ENCODE results near the gene FAIM2. TPM values are rescaled to one million over a fixed set of nuclear protein-coding genes. Genes with fewer than 3 reads are reported as not detected.

FAIM2 gene
- polyA plus RNA-seq, 1 donor from 2014 or later = 5.3 TPM

GRCh38 chr12:49939307-49939706, 35.6 kb upstream of the FAIM2 start:
- H3K9me2 ChIP-seq (ENCODE audit: insufficient read depth, low read length) = no peaks in the 10 kb centered on the region
- no peak overlapping the region for H3K27ac ChIP-seq (ENCODE audit: low read length)
- H3K9ac ChIP-seq (ENCODE audit: low read length) = no peak overlapping the region
- no peaks in the 10 kb centered on the region for H3K27me3 ChIP-seq (ENCODE audit: insufficient read depth, low read depth, low read length)
- no peaks in the 10 kb centered on the region for H3K36me3 ChIP-seq (ENCODE audit: insufficient read depth, low read length)
- no peaks in the 10 kb centered on the region for H3K9me3 ChIP-seq (ENCODE audit: low read length)
- no peak overlapping the region for H3K4me3 ChIP-seq (ENCODE audit: low read length)
- TF ChIP-seq TAF1 (IDR thresholded peaks at IDR 0.05; ENCODE audit: low read depth) (no peak), MXI1 (conservative IDR thresholded peaks at IDR 0.05; ENCODE audit: poor library complexity, severe bottlenecking) (no peak), POLR2AphosphoS5 (IDR thresholded peaks at IDR 0.05) (no peak), SMC3 (conservative IDR thresholded peaks at IDR 0.05; ENCODE audit: poor library complexity) (no peak)
- TF ChIP-seq, protein P1, sequence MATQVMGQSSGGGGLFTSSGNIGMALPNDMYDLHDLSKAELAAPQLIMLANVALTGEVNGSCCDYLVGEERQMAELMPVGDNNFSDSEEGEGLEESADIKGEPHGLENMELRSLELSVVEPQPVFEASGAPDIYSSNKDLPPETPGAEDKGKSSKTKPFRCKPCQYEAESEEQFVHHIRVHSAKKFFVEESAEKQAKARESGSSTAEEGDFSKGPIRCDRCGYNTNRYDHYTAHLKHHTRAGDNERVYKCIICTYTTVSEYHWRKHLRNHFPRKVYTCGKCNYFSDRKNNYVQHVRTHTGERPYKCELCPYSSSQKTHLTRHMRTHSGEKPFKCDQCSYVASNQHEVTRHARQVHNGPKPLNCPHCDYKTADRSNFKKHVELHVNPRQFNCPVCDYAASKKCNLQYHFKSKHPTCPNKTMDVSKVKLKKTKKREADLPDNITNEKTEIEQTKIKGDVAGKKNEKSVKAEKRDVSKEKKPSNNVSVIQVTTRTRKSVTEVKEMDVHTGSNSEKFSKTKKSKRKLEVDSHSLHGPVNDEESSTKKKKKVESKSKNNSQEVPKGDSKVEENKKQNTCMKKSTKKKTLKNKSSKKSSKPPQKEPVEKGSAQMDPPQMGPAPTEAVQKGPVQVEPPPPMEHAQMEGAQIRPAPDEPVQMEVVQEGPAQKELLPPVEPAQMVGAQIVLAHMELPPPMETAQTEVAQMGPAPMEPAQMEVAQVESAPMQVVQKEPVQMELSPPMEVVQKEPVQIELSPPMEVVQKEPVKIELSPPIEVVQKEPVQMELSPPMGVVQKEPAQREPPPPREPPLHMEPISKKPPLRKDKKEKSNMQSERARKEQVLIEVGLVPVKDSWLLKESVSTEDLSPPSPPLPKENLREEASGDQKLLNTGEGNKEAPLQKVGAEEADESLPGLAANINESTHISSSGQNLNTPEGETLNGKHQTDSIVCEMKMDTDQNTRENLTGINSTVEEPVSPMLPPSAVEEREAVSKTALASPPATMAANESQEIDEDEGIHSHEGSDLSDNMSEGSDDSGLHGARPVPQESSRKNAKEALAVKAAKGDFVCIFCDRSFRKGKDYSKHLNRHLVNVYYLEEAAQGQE (IDR thresholded peaks at IDR 0.05; ENCODE audit: borderline replicate concordance) = no peak
- H3K79me2 ChIP-seq (replicated peaks; ENCODE audit: insufficient read depth, low read length) = no peaks in the 10 kb centered on the region
- H2AFZ ChIP-seq (ENCODE audit: low read depth, low read length) = no peak overlapping the region
- no peaks in the 10 kb centered on the region for H3F3A ChIP-seq (ENCODE audit: insufficient read depth, low read length, poor library complexity, severe bottlenecking)
- no peak overlapping the region for H3K4me2 ChIP-seq (ENCODE audit: low read length)
- no peaks in the 10 kb centered on the region for H4K20me1 ChIP-seq (ENCODE audit: insufficient read depth)

DNA sequence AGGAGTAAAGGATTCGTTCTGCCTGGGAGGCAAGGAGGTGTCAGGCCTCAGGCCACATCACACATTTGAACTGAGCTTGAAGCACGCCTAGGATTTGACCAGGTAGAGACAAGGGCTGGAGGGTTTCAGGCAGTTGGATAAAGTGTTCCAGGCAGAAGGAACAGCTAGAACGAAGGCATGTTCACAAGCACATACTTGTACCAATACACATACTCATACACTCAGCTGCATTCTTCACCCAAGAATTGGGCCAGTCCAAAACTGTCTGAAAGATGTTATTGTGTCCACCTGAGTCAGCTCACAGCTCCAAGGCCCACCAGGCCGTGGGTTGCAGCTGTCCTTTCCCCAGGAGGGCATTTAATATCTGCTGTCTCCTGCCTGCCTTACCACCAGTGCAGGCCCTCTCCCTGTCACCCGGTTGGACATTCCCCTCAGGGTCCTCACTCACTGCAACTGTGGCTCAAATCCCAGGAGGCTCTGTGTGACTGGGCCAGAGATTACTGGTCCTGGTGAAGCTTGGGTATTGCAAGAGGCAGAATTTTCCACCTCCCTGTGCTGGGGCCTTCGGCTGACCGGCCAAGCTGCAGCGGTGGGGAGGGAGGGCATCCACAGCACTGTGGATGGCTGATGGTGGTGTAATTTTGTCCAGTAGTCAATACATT, 34.1 kb upstream of the FAIM2 start:
- no peak overlapping the region for H3K9ac ChIP-seq (ENCODE audit: low read length)
- no peaks in the 10 kb centered on the region for H3K9me3 ChIP-seq (ENCODE audit: low read length)
- H2AFZ ChIP-seq (ENCODE audit: low read depth, low read length) = no peak overlapping the region
- H3K9me2 ChIP-seq (ENCODE audit: insufficient read depth, low read length) = no peaks in the 10 kb centered on the region
- H3K79me2 ChIP-seq (replicated peaks; ENCODE audit: insufficient read depth, low read length) = no peaks in the 10 kb centered on the region
- TF ChIP-seq RAD21 (conservative IDR thresholded peaks at IDR 0.05) (no peak), EP300 (conservative IDR thresholded peaks at IDR 0.05; ENCODE audit: poor library complexity, severe bottlenecking) (no peak), POLR2AphosphoS5 (IDR thresholded peaks at IDR 0.05) (no peak), EZH2 (IDR thresholded peaks at IDR 0.05; ENCODE audit: borderline replicate concordance, insufficient read depth, low read length, poor library complexity, severe bottlenecking) (no peak), MXI1 (conservative IDR thresholded peaks at IDR 0.05; ENCODE audit: poor library complexity, severe bottlenecking) (no peak), TAF1 (IDR thresholded peaks at IDR 0.05; ENCODE audit: low read depth) (no peak), CTCF (IDR thresholded peaks at IDR 0.05; ENCODE audit: poor library complexity, severe bottlenecking) (no peak), SMC3 (conservative IDR thresholded peaks at IDR 0.05; ENCODE audit: poor library complexity) (no peak)
- TF ChIP-seq, protein P1 (IDR thresholded peaks at IDR 0.05; ENCODE audit: borderline replicate concordance) = no peak
- H3K27ac ChIP-seq (ENCODE audit: low read length) = no peak overlapping the region
- no peak overlapping the region for H3K4me2 ChIP-seq (ENCODE audit: low read length)
- no peak overlapping the region for H3K4me3 ChIP-seq (ENCODE audit: low read length)
- H4K20me1 ChIP-seq (ENCODE audit: insufficient read depth) = no peaks in the 10 kb centered on the region
- no peaks in the 10 kb centered on the region for H3K36me3 ChIP-seq (ENCODE audit: insufficient read depth, low read length)
- no peaks in the 10 kb centered on the region for H3K27me3 ChIP-seq (ENCODE audit: insufficient read depth, low read depth, low read length)
- no peaks in the 10 kb centered on the region for H3F3A ChIP-seq (ENCODE audit: insufficient read depth, low read length, poor library complexity, severe bottlenecking)

Measured in neural cell (in vitro differentiated cells).